HL-60/S4 treated with retinoic acid at 250 ng/mL for 4 days and 3 days (cell line): ENCODE results near the gene TAP2.
"Not testable (repeated sequence)": the region's sequence is repeated elsewhere in the genome, so short reads cannot be mapped to it uniquely, and the experiment has no call there.

Source experiments
- in situ Hi-C: fragments of 300-500 bp; cut with MboI; formaldehyde crosslinking; loops from 2 replicates; pipeline ENCODE4 v1.7.0; 2022; ENCODE audit warnings: low sequenced_read_pairs

TAP2 gene

DNA sequence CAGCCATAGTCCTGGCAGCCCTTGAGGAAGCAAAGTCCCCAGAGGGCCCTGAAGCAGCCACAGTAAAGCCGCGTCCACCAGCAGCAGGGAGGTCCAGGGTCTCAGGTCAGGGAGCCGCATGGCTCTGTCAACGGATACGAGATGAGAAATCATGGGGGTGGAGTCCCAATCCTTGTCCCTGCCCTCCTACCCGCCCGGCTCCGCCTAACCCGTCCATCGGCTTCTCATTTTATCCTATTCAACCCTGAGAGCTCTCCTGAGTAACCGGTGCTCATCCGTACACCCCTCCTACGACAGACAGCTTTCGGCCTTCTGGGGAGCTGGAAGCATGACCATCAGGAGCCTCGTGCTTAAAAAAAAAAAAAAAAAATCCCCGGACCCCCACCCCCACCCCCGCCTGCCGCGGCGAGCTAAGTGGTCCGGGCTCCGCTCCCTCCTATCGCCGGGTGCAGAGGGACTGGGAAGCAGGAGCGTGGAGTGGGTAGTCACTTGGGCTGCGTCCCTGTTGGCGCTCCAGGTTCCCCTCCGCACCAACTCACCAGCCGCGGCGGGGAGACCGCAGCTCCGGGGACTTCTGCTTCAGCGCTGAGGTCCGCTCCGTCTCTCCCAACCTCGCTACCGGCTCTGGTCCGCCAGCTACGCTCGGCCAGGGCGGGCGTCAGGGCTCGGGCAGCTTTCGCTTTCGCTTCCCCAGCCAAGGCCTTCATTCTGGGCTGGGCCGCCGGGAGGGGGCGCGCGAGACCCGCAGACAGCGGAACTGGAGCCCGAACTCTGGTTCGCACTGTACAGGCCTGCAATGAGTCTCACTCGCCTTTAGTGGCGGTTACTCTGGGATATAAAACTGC lies at the start of gene TAP2:
TSS of gene TAP2 (minus strand) at position 626 of the 845 bp plus-strand sequence. CDS start at position 120, 506 bp downstream.
- in situ Hi-C loops = no loop called here

DNA sequence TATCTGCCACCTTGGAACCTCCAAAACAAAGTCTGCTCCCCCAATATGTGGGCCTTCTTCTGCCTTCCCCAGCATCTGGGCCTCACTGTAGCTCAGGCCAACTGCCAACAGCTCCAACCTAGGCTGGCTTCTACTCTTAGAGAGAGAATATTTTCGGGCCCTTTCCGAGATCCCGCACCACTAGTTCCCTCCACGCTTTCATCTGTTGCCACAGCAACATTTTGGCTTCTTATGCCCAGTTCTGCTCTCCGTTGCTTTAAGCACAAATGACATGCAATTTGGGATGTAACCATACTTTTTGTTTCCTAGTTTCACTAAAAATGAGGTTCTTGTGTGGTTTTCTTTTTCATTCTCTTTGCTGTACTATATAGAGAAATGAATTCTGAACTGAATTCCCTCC lies 49.1 kb upstream of the TAP2 start:
- in situ Hi-C loops = loop anchor here (25.0 kb wide), 1 partner anchor 100 kb away; no protein-coding TSS in a partner anchor

DNA sequence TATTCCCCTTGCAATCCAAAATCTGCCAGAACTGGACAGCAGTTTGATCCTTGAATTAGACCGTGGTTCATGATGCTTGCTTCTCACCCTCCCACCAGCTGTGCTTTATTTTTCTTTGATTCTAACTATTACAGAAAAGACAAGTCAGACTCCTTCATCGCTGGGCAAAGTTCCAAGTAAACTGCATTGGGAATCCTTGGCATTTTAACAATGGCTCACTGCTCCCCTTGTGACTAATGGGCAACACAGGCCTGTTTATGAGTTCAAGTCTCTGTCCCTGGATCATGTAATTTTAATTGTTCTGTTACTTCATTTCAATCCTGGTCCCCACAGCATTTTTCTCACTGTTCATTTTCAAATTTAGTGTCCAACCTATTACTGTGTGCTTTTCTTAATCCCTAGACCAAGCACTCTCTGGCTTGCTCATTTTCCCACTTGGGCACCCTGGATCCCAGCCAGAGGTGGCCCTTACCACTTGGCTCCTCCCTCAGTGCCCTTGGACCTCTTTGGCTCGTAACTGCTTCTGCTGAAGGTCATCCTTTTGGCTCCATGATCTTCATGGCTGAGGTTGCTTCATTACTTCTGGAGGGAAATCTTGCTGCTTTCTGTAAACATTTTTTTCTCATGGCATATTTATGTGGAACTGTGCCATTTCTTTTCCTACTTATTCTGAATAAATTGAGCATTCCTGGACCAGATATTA lies 48.3 kb upstream of the TAP2 start:
- in situ Hi-C loops = loop anchor here (25.0 kb wide), 1 partner anchor 100 kb away; no protein-coding TSS in a partner anchor

DNA sequence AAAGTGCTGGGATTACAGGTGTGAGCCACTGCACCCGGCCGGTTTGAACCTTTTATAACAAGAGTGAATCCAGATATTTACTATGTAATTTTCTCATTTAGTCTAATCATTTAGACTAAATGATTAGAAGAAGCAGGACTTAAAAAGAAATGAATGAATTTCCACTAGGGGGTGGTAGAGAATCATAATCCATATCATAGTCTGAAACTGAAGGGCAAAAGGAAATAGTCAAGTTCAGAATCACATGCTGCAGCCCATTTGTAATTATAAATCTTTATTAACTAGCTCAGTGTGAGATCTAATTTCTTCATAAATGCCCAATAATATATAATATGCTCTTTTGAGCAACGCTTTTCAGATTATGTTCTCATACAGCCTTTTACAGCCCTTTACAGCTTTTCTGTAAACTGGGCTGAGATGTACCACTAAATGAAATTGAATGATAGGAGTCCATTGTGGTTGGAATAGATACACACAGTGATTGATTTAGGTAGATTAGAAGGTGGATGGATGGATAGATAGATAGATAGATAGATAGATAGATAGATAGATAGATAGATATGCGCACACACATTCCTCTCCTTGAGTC lies 47.3 kb upstream of the TAP2 start:
- in situ Hi-C loops = loop anchor here (25.0 kb wide), 1 partner anchor 102 kb away; no protein-coding TSS in a partner anchor

DNA sequence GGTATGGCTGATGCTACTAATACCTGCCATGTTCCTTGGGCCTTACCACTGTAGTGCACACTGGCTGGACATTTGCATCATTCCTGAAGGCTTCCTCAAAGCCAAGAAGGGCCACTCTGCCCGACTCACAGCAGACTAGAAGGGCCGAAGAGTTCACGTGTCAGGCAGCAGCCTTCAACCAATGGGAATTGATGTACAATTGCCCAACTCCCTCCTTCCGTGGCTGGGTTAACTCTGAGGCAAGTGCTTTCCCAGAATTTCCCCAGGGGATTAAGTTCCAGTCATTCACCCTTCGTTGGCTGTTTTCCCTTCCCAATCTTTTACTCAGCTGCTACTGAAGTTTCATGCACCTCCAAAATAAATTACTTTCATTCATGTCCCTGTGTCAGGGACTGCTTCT lies 45.2 kb upstream of the TAP2 start:
- in situ Hi-C loops = loop anchor here (25.0 kb wide), 1 partner anchor 104 kb away; no protein-coding TSS in a partner anchor

DNA sequence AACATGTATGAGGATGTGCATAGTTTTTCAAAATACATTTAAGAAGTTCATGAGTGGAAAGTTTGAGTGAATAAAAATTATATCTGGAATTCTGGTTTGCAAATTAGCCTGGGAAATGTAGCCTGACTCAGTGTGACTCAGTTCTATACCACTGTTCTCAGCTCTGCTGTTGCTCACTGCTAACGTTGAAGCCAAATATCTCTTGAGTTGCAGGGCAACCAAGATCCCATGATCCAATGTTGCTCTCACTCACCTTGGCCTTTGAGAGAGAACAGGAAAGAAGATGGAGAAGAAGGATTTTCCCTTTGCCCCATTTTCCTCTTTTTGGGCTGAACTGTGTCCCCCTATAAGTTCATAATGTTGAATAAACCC lies 44.3 kb upstream of the TAP2 start:
- in situ Hi-C loops = loop anchor here (25.0 kb wide), 1 partner anchor 104 kb away; no protein-coding TSS in a partner anchor

DNA sequence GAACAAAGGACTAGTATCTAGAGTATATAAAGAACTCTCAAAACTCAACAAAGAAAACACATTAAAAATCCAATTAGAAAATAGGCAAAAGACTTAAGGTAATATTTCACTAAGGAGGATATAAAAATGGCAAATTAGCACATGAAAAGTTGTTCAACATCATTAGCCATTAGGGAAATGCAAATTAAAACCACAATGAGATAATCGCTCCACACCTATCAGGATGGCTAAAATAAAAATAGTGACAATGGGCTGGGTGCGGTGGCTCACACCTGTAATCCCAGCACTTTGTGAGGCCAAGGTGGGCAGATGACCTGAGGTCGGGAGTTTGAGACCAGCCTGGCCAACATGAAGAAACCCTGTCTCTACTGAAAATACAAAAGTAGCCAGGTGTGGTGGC lies 42.4 kb upstream of the TAP2 start:
- in situ Hi-C loops = loop anchor here (25.0 kb wide), 1 partner anchor 106 kb away; no protein-coding TSS in a partner anchor

DNA sequence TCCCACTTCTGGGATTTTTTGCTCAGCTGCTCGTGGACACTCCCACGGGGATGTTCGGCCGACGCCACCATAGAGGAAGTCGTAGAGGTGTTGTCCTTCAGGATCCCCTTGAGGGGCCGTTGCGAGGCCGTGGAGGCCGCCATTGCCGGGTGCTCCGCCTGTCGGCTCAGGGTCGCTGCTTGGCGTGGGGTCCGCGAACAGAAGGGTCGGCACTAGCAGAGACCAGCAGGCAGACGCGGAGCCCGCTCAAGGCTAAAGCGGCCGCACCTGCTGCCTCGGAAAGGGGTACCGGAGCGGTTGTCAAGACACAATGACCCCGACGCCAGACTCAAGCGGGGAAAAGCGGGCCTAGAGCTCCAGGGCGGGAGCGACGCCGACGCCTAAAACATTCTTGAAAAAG lies 41.2 kb upstream of the TAP2 start:
- in situ Hi-C loops = loop anchor here (25.0 kb wide), 1 partner anchor 108 kb away; no protein-coding TSS in a partner anchor

DNA sequence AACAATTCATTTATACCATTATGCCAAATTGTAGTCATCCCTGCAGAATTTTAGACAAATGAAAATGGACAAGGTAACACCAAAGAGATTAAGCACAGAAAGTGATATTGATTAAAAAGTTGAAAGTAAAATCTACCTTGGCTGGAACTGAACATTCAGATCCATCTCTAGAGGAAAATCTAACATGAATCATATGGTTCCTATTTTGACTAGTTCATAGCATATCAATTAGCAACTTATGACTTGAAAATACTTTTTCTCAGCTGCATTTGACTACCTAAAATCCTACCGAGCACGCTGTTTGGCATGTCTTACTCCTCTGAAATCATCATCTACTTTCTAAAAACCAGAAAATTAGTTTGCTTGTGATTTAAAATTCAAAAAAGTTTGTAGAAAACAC lies 38.1 kb upstream of the TAP2 start:
- in situ Hi-C loops = loop anchor here (25.0 kb wide), 1 partner anchor 111 kb away; no protein-coding TSS in a partner anchor

DNA sequence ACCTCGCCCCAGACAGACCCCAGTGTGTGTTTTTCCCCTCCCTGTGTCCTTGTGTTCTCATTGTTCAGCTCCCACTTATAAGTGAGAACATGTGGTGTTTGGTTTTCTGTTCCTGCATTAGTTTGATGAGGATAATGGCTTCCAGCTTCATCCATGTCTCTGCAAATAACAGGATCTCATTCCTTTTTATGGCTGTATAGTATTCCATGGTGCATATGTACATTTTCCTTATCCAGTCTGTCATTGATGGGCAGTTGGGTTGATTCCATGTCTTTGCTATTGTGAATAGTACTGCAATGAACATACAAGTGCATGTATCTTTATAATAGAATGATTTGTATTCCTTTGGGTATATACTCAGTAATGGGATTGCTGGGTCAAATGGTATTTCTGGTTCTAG lies 35.4 kb upstream of the TAP2 start:
- in situ Hi-C loops = not testable (repeated sequence)

DNA sequence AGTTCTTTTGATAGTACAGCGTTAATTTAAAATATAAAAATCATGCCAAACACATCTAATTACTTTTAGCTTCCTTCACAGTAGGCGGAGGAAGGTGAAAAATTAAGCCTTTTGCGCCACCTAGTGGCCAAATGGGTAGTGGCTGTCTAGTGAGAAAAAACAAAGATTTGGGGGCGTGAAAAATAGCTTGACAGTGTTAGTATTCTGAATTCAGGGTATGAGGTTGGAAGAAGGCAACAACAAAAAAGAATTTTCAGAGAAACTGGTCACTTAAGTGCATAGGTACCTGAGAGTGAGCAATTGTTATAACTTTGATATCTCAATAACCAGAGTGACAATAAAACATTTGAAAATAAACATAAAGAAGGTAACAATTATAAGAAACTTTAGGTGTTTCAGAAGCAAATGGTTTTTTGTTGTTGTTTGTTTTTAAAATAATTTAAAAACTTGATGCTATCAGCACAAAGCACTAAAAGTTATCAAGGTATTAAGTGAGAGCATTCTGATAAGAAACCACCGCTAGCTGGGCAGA lies 29.8 kb upstream of the TAP2 start:
- in situ Hi-C loops = no loop called here

DNA sequence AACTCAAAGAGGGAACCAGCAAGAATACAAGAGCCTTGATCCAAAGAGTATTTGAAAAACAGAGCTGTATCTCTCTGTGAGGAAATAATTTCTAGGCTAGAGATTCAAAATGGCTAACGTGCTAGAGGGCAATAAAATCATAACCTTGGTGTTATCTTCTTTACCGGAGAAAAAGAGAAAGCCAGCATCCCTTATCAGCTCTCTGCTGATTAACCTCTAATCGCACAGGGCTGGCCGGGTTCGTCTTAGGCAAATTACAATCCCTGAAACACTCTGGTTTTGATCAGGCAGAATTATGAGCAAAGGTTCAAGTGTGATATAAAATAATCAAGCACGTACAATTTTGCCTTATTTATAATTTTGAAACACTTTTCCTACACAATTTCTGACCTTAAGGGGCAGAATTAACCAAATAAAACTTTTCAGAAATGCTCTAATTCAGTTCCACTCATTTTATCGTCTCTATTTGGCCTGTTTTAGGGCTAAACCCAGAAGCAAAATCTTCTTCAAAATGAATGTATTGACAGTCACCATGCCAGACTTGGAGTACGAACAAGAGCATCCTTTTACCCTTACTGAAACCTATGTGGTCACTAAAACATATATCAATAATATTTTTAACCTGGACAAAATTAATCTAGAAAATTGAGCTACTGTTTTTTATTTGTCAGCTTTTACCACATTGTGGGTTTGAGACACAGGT lies 29.2 kb upstream of the TAP2 start:
- in situ Hi-C loops = no loop called here

DNA sequence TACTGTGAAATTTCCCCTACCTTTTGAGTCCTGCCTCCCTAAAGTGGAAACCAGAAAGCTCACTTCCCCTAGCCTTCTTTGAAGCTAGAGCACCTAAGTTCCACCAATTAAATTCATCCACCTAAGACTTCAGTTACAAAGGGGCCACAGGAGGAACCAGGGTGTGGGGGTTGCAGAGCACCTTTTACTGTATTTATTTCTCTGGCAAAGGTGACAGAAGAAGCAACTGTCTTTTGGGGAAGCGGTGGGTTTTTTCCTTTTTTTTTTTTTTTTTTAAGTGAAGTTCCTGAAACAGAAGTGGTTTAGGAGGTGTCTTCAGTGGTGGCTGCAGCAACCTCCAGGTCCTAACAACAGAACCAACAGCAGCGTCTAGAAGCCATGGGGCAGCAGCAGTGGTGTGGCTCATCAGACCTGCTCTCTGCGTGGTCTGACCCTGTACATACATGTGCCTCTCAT lies 28.5 kb upstream of the TAP2 start:
- in situ Hi-C loops = no loop called here

DNA sequence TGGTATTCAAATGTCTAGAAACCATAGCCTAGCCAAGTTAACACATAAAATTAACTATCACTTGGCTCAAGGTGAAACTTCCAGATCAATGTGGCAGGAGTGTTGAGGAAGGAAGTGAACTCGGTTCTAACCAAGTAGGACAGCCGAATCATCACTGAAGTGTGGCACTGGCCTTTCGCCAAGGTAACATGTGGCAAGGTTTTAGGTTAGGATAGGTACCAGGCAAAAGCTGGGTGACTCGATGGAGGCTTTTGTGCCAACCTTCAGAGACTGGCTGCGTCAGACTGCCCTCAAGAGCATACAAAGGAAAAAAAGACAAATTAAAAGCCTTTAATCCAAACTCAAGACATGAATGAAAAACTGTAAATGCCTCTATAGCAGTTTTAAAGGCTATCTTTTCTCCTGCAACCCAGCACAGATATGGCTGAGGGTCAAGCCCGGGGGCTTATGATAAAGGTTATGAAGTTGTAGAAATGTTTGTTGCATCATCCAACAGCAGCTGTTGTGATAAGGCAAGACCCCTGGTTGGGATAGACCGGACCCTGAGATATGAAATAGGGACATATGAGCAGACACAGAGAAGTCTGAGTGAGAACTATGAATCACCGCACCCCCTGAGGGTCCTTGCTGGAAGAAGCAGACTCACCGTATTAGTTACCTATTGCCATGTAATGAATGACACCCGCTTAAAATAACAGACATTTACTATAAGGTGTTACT lies 27.3 kb upstream of the TAP2 start:
- in situ Hi-C loops = no loop called here

DNA sequence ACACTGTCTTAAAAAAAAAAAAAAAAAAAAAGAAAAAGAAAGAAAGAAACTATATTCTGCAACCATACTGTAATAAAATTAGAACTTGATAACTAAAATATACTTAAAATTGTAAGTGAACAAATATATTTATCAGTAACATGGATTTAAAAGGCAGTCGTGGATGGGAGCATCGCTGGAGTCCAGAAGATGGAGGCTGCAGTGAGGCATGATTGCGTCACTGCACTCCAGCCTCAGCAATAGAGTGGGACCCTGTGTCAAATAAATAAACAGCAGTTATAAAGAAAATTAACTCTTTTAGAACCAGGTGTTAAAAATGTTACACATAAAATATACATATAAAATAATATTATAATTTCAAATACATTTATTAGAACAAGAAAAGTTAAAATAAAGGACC lies 24.2 kb upstream of the TAP2 start:
- in situ Hi-C loops = no loop called here

DNA sequence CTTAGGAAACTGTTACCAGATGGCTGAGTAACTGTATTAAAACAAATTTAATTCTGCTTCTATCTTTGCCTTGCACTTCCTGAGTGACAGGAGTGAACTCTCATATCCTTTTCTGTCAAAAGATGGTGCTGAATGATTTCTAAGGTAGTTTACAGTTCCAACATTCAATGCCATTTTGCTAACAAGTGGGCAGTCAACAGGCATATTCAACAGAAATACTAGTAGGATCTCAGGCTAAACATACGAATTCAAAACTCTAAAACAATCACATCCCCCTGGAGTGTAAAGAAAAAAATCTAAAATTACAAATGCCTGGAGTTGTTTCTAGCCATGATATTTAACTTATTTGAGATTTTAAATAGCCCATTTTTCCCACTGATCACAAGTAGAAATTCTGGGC lies 22.1 kb upstream of the TAP2 start:
- in situ Hi-C loops = no loop called here

DNA sequence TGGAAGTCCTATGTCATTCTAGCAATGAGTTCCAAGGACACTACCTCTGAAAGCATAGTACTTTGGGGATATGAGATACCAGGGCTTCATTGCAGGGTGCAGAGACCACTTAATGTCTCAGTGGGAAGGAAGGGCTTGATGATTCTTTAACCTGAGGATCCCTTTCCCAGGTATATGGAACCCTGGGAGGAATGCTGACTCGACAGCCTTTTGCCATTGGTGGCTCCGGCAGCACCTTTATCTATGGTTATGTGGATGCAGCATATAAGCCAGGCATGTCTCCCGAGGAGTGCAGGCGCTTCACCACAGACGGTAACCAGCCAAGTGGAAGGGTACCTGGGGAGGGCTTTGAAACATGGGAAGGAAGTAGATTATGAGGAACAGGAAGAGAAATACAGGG lies 19.7 kb upstream of the TAP2 start:
- in situ Hi-C loops = no loop called here

DNA sequence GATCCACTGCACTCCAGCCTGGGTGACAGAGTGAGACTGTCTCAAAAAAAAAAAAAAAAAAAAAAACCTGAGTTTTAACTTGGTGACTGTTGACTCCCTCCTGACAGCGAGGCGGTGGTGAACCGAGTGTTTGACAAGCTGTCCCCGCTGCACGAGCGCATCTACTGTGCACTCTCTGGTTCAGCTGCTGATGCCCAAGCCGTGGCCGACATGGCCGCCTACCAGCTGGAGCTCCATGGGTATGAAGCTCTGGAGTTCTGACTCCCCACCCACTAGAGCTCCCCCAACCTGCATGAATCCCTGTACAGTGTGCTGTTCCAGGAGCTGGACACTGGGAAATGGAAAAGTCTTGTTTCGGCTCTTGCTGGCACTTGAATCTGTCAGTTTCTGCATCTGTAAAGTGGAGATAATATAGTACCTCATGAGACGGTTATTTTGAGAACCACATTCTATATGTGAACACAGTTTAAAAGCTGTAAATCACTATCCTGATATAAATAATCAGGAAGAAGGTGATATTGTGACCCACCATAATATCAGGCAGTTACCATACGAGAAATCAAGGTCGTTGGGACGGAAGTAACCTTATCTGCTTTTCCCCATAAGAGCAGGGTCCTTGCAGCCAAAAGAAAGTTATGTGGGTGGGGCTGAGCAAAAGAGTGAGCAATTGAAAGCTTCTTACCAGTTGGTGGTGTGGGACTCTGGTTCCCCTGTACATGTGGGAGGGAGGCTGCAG lies 18.8 kb upstream of the TAP2 start:
- in situ Hi-C loops = no loop called here
